Small intestine (tissue), 7 donors: ENCODE results near the gene SH3RF3. TPM values are rescaled to one million over a fixed set of nuclear protein-coding genes. Genes with fewer than 3 reads are reported as not detected.

Experiments
- DNase-seq, 2 donors: peaks; one replicate each; pipeline versions ENCODE4 v3.0.0 to v3.0.0-alpha.2; 2013
- FAIRE-seq: peaks from 2 replicates; lab custom pipeline; 2012; peaks lifted over from hg19 to GRCh38; lab: Jason Lieb, UNC
- H3K27ac ChIP-seq, 3 donors: one replicate each; pipeline ENCODE4 v1.5.1; 2013; ENCODE audit warnings: low read length in 2 of 3, mild to moderate bottlenecking in 2 of 3, control low read depth in 1 of 3, inconsistent platforms in 1 of 3, low read depth in 1 of 3, moderate library complexity in 1 of 3
- H3K27me3 ChIP-seq, 3 donors: one replicate each; pipeline ENCODE4 v1.6.1; 2013; ENCODE audit warnings: low read length in 3 of 3, inconsistent platforms in 1 of 3; ENCODE audit not compliant: control insufficient read depth in 3 of 3, insufficient read depth in 3 of 3
- H3K36me3 ChIP-seq, 3 donors: one replicate each; pipeline ENCODE4 v1.6.1; 2013; ENCODE audit warnings: low read length in 3 of 3, inconsistent platforms in 1 of 3, low read depth in 1 of 3, mild to moderate bottlenecking in 1 of 3, moderate library complexity in 1 of 3; ENCODE audit not compliant: control insufficient read depth in 3 of 3, insufficient read depth in 2 of 3
- H3K4me1 ChIP-seq, 3 donors: one replicate each; pipeline ENCODE4 v1.6.1; 2013; ENCODE audit warnings: low read length in 2 of 3, inconsistent platforms in 1 of 3, low read depth in 1 of 3, mild to moderate bottlenecking in 1 of 3, moderate library complexity in 1 of 3; ENCODE audit not compliant: control insufficient read depth in 3 of 3, insufficient read depth in 2 of 3
- H3K4me3 ChIP-seq, 3 donors: one replicate each; pipeline ENCODE4 v1.5.1; 2013; ENCODE audit warnings: low read length in 3 of 3, control low read depth in 1 of 3, inconsistent platforms in 1 of 3, low read depth in 1 of 3, mild to moderate bottlenecking in 1 of 3, moderate library complexity in 1 of 3
- H3K9me3 ChIP-seq, 2 donors: one replicate each; pipeline ENCODE4 v1.6.1; 2013; ENCODE audit warnings: low read depth in 1 of 2, low read length in 1 of 2; ENCODE audit not compliant: control insufficient read depth in 2 of 2, insufficient read depth in 1 of 2
- WGBS, 3 donors: extraction: QIAGEN DNeasy Blood & Tissue Kit; methylation state at CpG; one replicate each; pipeline ENCODE4 v1.1.7; 2013; 5-methylcytosine and 5-hydroxymethylcytosine counted together
- polyA plus RNA-seq, 4 donors: library from polyadenylated mRNA; stranded (reverse) in 3 of 4; unstranded in 1 of 4; fragments of 200-250 nt in 3 of 4; fragments of 120-200 nt in 1 of 4; gene quantifications; one replicate each; pipeline versions ENCODE4 v1.2.1 to v1.2.3, GENCODE V29; 2013
- donor health status: healthy with polysubstance abuse.
- donor health status: control.
- donor health status: control.
- donor health status: Bipolar disorder and iron deficiency.
- donor health status: healthy.

Gene SH3RF3
- polyA plus RNA-seq, 4 donors = 0.22 to 3.9 (median 1.2) TPM

- H3K9me3 ChIP-seq = no peaks in the 10 kb centered on the region
- peaks cover 0 to 7% (median 0%) of the 10 kb centered on the region in 3 donors for H3K27me3 ChIP-seq
- no peak for FAIRE-seq
- no peak overlapping the region for H3K27ac ChIP-seq
- WGBS, 3 donors = 71 to 74% (median 73%) methylated on average over 7 of the region's 7 CpGs
- H3K4me3 ChIP-seq = no peak overlapping the region
- H3K4me1 ChIP-seq = no peaks in the 10 kb centered on the region
- H3K36me3 ChIP-seq = no peaks in the 10 kb centered on the region
- peak in 1 of 2 donors; percentile 25 for DNase-seq
These were observed 247.1 kb downstream of the SH3RF3 start for GRCh38 chr2:109376115-109376514.

GRCh38 chr2:109376796-109377495 lies 247.9 kb downstream of the SH3RF3 start:
- Histone ChIP-seq H3K4me3 (no peak overlapping the region), H3K9me3 (no peaks in the 10 kb centered on the region), H3K36me3 (no peaks in the 10 kb centered on the region), H3K27ac (no peak overlapping the region), H3K4me1 (no peaks in the 10 kb centered on the region), H3K27me3 (peaks cover 0 to 7% (median 0%) of the 10 kb centered on the region in 3 donors)
- 79 to 86% (median 84%) methylated on average over 13 of the region's 13 CpGs for WGBS, 3 donors
- no peak for DNase-seq
- no peak for FAIRE-seq

GRCh38 chr2:109377976-109378375 lies 249.0 kb downstream of the SH3RF3 start:
- H3K9me3 ChIP-seq = no peaks in the 10 kb centered on the region
- H3K4me1 ChIP-seq = no peaks in the 10 kb centered on the region
- FAIRE-seq = no peak
- no peak overlapping the region for H3K4me3 ChIP-seq
- peaks cover 0 to 7% (median 0%) of the 10 kb centered on the region in 3 donors for H3K27me3 ChIP-seq
- H3K27ac ChIP-seq = no peak overlapping the region
- no peaks in the 10 kb centered on the region for H3K36me3 ChIP-seq
- DNase-seq = no peak
- WGBS, 3 donors = 80 to 95% (median 92%) methylated on average over 5 to 7 of the region's 7 CpGs

- Histone ChIP-seq H3K4me1 (peaks cover 0 to 3% (median 0%) of the 10 kb centered on the region in 3 donors), H3K36me3 (no peaks in the 10 kb centered on the region), H3K9me3 (no peaks in the 10 kb centered on the region), H3K27ac (no peak overlapping the region), H3K27me3 (peaks cover 0 to 7% (median 0%) of the 10 kb centered on the region in 3 donors), H3K4me3 (no peak overlapping the region)
- DNase-seq (no peak), FAIRE-seq (no peak)
These were observed 249.7 kb downstream of the SH3RF3 start for GRCh38 chr2:109378682-109379081.

- H3K9me3 ChIP-seq = no peaks in the 10 kb centered on the region
- DNase-seq (no peak), FAIRE-seq (no peak)
- 63 to 80% (median 71%) methylated on average over 7 of the region's 7 CpGs for WGBS, 3 donors
- H3K4me3 ChIP-seq = no peak overlapping the region
- peaks cover 0 to 7% (median 0%) of the 10 kb centered on the region in 3 donors for H3K27me3 ChIP-seq
- H3K27ac ChIP-seq = no peak overlapping the region
- no peaks in the 10 kb centered on the region for H3K36me3 ChIP-seq
- peaks cover 0 to 5% (median 0%) of the 10 kb centered on the region in 3 donors for H3K4me1 ChIP-seq
These were observed 250.5 kb downstream of the SH3RF3 start for GRCh38 chr2:109379507-109379906.

- FAIRE-seq (no peak), DNase-seq (no peak)
- Histone ChIP-seq H3K36me3 (no peaks in the 10 kb centered on the region), H3K4me1 (peaks cover 0 to 5% (median 0%) of the 10 kb centered on the region in 3 donors), H3K27me3 (peaks cover 0 to 4% (median 0%) of the 10 kb centered on the region in 3 donors), H3K4me3 (no peak overlapping the region), H3K9me3 (no peaks in the 10 kb centered on the region), H3K27ac (no peak overlapping the region)
- 81 to 88% (median 82%) methylated on average over 12 of the region's 12 CpGs for WGBS, 3 donors
These were observed 251.7 kb downstream of the SH3RF3 start for GRCh38 chr2:109380502-109381326.

GRCh38 chr2:109381327-109381820 lies 252.4 kb downstream of the SH3RF3 start:
- FAIRE-seq (no peak), DNase-seq (no peak)
- Histone ChIP-seq H3K9me3 (no peaks in the 10 kb centered on the region), H3K4me3 (no peak overlapping the region), H3K4me1 (peaks cover 0 to 5% (median 0%) of the 10 kb centered on the region in 3 donors), H3K27me3 (peaks cover 0 to 4% (median 0%) of the 10 kb centered on the region in 3 donors), H3K27ac (no peak overlapping the region), H3K36me3 (no peaks in the 10 kb centered on the region)
- 90 to 94% (median 92%) methylated on average over 13 of the region's 13 CpGs for WGBS, 3 donors

- Histone ChIP-seq H3K4me3 (no peak overlapping the region), H3K27ac (no peak overlapping the region), H3K4me1 (peaks cover 0 to 5% (median 0%) of the 10 kb centered on the region in 3 donors), H3K36me3 (no peaks in the 10 kb centered on the region), H3K9me3 (no peaks in the 10 kb centered on the region), H3K27me3 (peaks cover 0 to 4% (median 0%) of the 10 kb centered on the region in 3 donors)
- FAIRE-seq (no peak), DNase-seq (no peak)
- WGBS, 3 donors = 73 to 82% (median 76%) methylated on average over 9 of the region's 9 CpGs
These were observed 253.4 kb downstream of the SH3RF3 start for GRCh38 chr2:109382226-109382895.
